ENCODE measurements around the gene AMACR. TPM values are rescaled to one million over a fixed set of nuclear protein-coding genes. Genes with fewer than 3 reads are reported as not detected.

AMACR gene
- total and polyA plus RNA-seq, 7 experiments from 2014 or later, result 2.7 to 12.0 (median 8.2) TPM

DNA sequence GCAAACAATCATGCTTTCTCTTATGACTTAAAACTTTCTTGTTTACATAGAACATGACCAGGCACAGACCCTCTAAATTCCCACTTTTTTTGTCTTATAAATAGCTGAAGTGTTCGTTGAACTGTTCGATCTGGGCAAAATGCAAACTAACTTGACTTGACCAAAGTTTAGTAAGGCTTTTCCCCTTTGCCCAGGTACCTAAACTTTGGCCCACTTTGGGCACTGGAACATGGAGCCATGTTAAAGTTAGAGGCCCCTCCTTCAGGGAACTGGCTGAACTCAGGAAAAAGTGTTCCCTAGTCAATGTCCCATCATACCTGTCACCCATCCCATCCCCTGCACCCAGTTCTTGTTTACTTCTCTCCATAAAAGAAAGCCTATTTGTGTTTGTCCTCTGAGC is 9.4 kb upstream of the AMACR start:
- H3K4me1 ChIP-seq (ENCODE audit: control insufficient read depth in 2 of 2, insufficient read depth in 2 of 2, low read length in 2 of 2), result peaks cover 0 to 5% of the 10 kb centered on the region in 2 donors
- no peak overlapping the region for H3K27ac Mint-ChIP-seq
- H3K9me3 Mint-ChIP-seq, result peaks cover 0 to 5% (median 0%) of the 10 kb centered on the region in 11 donors
- ATAC-seq, result no peak
- no peaks in the 10 kb centered on the region for H3K36me3 ChIP-seq (ENCODE audit: control insufficient read depth in 2 of 3, insufficient read depth in 3 of 3, low read length in 3 of 3)
- H3K36me3 Mint-ChIP-seq, result peaks cover 0 to 41% (median 12%) of the 10 kb centered on the region in 5 donors
- no peaks in the 10 kb centered on the region for H3K27me3 Mint-ChIP-seq
- peaks cover 11 to 20% (median 15%) of the 10 kb centered on the region in 7 donors for H3K4me1 Mint-ChIP-seq
- H3K4me3 Mint-ChIP-seq, result no peak overlapping the region
- intact Hi-C loops (cut with micrococcal nuclease), result no loop called here
- H3K9me3 ChIP-seq (ENCODE audit: control insufficient read depth in 2 of 3, low read length in 3 of 3), result no peaks in the 10 kb centered on the region
- no peak overlapping the region for H3K4me3 ChIP-seq (ENCODE audit: low read length)
- no peak overlapping the region for H3K27ac ChIP-seq (ENCODE audit: low read depth, low read length)
- DNase-seq, result no peak
- H3K27me3 ChIP-seq (ENCODE audit: control insufficient read depth in 2 of 2, insufficient read depth in 2 of 2, low read length in 2 of 2), result no peaks in the 10 kb centered on the region
- ChIA-PET CTCF (interaction anchor here (1.1 kb wide), 1 partner anchor 20 kb away, joined by 4 read pairs; no protein-coding TSS in a partner anchor), POLR2A (no interaction called here)

DNA sequence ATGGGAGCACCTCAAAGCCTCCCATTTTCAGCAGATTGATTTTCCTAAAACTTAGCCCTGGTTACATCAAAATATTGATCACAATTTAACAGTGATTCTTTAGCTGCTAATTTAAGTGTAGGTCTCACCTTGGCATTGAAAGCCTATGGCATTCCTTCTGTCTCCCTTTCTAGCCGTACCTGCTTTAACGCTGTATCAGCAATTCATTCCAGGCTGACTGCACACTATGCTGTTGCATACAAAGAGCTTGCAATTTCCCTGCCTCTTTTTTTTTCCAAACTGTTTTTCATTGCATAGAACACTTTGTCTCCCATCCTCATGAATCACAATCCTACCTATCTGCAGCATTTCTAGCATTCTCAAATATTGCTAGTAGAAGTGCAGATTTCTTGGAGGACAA is 8.9 kb upstream of the AMACR start:
- no peaks in the 10 kb centered on the region for H3K9me3 ChIP-seq (ENCODE audit: control insufficient read depth in 2 of 3, low read length in 3 of 3)
- Mint-ChIP-seq H3K27me3 (no peaks in the 10 kb centered on the region), H3K9me3 (peaks cover 0 to 5% (median 0%) of the 10 kb centered on the region in 11 donors), H3K36me3 (peaks cover 0 to 37% (median 10%) of the 10 kb centered on the region in 5 donors), H3K4me3 (no peak overlapping the region), H3K27ac (peak overlapping the region in 1 of 9 donors; percentile 18), H3K4me1 (peaks cover 6 to 15% (median 10%) of the 10 kb centered on the region in 7 donors)
- DNase-seq, result no peak
- ATAC-seq, result no peak
- H3K27me3 ChIP-seq (ENCODE audit: control insufficient read depth in 2 of 2, insufficient read depth in 2 of 2, low read length in 2 of 2), result no peaks in the 10 kb centered on the region
- intact Hi-C loops (cut with micrococcal nuclease), result no loop called here
- POLR2A ChIA-PET, result no interaction called here
- peaks cover 0 to under 1% of the 10 kb centered on the region in 2 donors for H3K4me1 ChIP-seq (ENCODE audit: control insufficient read depth in 2 of 2, insufficient read depth in 2 of 2, low read length in 2 of 2)
- CTCF ChIA-PET, result no interaction called here
- no peaks in the 10 kb centered on the region for H3K36me3 ChIP-seq (ENCODE audit: control insufficient read depth in 2 of 3, insufficient read depth in 3 of 3, low read length in 3 of 3)
- H3K27ac ChIP-seq (ENCODE audit: low read depth, low read length), result no peak overlapping the region
- no peak overlapping the region for H3K4me3 ChIP-seq (ENCODE audit: low read length)

DNA sequence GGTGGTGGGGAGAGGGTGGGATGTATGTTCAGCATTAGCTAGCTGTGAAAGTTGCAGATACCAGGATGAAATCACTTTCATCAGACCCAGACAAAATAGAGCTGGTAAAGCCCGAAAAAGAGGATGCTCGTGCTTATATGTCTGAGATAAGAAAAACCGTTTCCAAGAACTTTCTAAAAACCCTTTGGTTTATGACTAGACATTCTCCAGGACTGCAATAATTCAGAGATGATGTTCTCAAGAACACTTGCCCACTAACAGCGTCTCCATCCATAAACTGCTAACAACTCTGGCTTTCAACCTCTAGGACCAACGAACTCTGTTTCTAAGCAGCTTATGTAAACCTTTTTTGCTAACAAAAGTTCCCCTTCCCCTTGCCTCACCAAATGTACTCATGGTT is 8.4 kb upstream of the AMACR start:
- Mint-ChIP-seq H3K36me3 (peaks cover 0 to 37% (median 10%) of the 10 kb centered on the region in 5 donors), H3K27me3 (no peaks in the 10 kb centered on the region), H3K4me1 (peaks cover under 1 to 10% (median 4%) of the 10 kb centered on the region in 7 donors), H3K27ac (no peak overlapping the region), H3K9me3 (peaks cover 0 to 5% (median 0%) of the 10 kb centered on the region in 11 donors), H3K4me3 (no peak overlapping the region)
- Histone ChIP-seq H3K36me3 (ENCODE audit: control insufficient read depth in 2 of 3, insufficient read depth in 3 of 3, low read length in 3 of 3) (no peaks in the 10 kb centered on the region), H3K4me1 (ENCODE audit: control insufficient read depth in 2 of 2, insufficient read depth in 2 of 2, low read length in 2 of 2) (no peaks in the 10 kb centered on the region), H3K4me3 (ENCODE audit: low read length) (no peak overlapping the region), H3K9me3 (ENCODE audit: control insufficient read depth in 2 of 3, low read length in 3 of 3) (no peaks in the 10 kb centered on the region), H3K27ac (ENCODE audit: low read depth, low read length) (no peak overlapping the region), H3K27me3 (ENCODE audit: control insufficient read depth in 2 of 2, insufficient read depth in 2 of 2, low read length in 2 of 2) (no peaks in the 10 kb centered on the region)
- DNase-seq (no peak), ATAC-seq (no peak)
- CTCF ChIA-PET, result no interaction called here
- intact Hi-C loops (cut with micrococcal nuclease), result no loop called here
- POLR2A ChIA-PET, result no interaction called here

DNA sequence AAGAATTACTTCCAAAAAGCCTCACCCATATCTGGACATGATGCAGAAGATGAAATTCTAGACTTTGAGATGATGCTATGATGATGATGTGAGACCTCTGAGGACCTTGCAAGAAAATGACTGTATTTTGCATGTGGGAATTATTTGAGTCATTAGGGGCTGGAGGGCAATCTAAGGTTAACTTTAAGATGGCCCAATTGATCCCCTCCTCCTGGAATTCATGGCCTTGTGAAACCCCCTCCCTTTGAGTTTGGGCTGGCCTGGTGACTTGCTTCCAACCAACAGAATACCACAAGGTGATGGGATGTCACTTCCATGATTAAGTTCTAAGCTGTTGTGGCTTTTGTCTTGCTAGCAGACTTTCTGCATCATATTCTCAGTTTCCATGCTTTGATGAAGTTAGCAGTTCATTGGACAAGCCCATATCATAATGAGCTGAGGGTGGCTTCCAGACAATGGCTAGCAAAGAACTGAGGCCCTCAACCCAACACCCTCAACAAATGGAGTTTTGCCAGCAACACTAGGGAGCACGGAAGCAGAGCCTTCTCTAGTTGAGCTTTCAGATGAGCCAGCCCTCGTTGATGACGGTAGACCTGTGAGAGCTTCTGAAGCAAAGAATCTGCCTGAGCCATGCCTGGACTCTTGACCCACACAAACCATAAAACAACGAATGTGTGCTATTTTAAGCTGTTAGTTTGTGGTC is 7.4 kb upstream of the AMACR start:
- ATAC-seq (no peak), DNase-seq (no peak)
- H3K36me3 Mint-ChIP-seq, result peaks cover 0 to 28% (median 8%) of the 10 kb centered on the region in 5 donors
- intact Hi-C loops (cut with micrococcal nuclease), result no loop called here
- H3K27ac ChIP-seq (ENCODE audit: low read depth, low read length), result no peak overlapping the region
- H3K27me3 Mint-ChIP-seq, result no peaks in the 10 kb centered on the region
- H3K9me3 Mint-ChIP-seq, result peaks cover 0 to 5% (median 0%) of the 10 kb centered on the region in 11 donors
- H3K4me1 Mint-ChIP-seq, result peaks cover 0 to 5% (median 0%) of the 10 kb centered on the region in 7 donors
- ChIA-PET POLR2A (no interaction called here), CTCF (no interaction called here)
- no peak overlapping the region for H3K4me3 Mint-ChIP-seq
- no peaks in the 10 kb centered on the region for H3K4me1 ChIP-seq (ENCODE audit: control insufficient read depth in 2 of 2, insufficient read depth in 2 of 2, low read length in 2 of 2)
- no peaks in the 10 kb centered on the region for H3K27me3 ChIP-seq (ENCODE audit: control insufficient read depth in 2 of 2, insufficient read depth in 2 of 2, low read length in 2 of 2)
- H3K27ac Mint-ChIP-seq, result no peak overlapping the region
- no peaks in the 10 kb centered on the region for H3K36me3 ChIP-seq (ENCODE audit: control insufficient read depth in 2 of 3, insufficient read depth in 3 of 3, low read length in 3 of 3)
- no peak overlapping the region for H3K4me3 ChIP-seq (ENCODE audit: low read length)
- H3K9me3 ChIP-seq (ENCODE audit: control insufficient read depth in 2 of 3, low read length in 3 of 3), result no peaks in the 10 kb centered on the region

DNA sequence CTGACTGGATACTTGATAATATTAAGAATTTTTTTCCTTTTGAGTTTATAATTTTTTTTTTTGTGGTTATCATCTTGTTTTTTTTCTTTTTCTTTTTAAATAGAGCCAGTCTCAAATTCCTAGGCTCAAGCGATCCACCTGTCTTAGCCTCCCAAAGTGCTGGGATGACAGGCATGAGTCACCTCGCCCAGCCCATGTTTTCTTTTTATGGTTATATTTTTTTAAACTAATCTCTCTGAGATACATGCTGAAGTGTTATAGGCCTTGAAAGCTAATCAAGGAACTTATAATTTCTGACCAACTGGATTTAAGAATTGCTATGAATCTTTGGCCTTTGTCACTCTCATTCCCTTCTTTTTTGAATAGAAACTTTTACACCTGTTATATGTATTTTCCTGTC is 6.8 kb upstream of the AMACR start:
- H3K27ac ChIP-seq (ENCODE audit: low read depth, low read length), result no peak overlapping the region
- H3K4me3 ChIP-seq (ENCODE audit: low read length), result no peak overlapping the region
- ChIA-PET CTCF (no interaction called here), POLR2A (no interaction called here)
- intact Hi-C loops (cut with micrococcal nuclease), result no loop called here
- DNase-seq (no peak), ATAC-seq (no peak)
- H3K4me1 Mint-ChIP-seq, result peaks cover 0 to 6% (median under 1%) of the 10 kb centered on the region in 7 donors
- H3K27ac Mint-ChIP-seq, result no peak overlapping the region
- H3K27me3 ChIP-seq (ENCODE audit: control insufficient read depth in 2 of 2, insufficient read depth in 2 of 2, low read length in 2 of 2), result no peaks in the 10 kb centered on the region
- H3K9me3 Mint-ChIP-seq, result peaks cover 0 to 5% (median 0%) of the 10 kb centered on the region in 11 donors
- H3K36me3 ChIP-seq (ENCODE audit: control insufficient read depth in 2 of 3, insufficient read depth in 3 of 3, low read length in 3 of 3), result no peaks in the 10 kb centered on the region
- H3K27me3 Mint-ChIP-seq, result no peaks in the 10 kb centered on the region
- no peak overlapping the region for H3K4me3 Mint-ChIP-seq
- no peaks in the 10 kb centered on the region for H3K4me1 ChIP-seq (ENCODE audit: control insufficient read depth in 2 of 2, insufficient read depth in 2 of 2, low read length in 2 of 2)
- no peaks in the 10 kb centered on the region for H3K9me3 ChIP-seq (ENCODE audit: control insufficient read depth in 2 of 3, low read length in 3 of 3)
- H3K36me3 Mint-ChIP-seq, result peaks cover 0 to 21% (median 5%) of the 10 kb centered on the region in 5 donors

DNA sequence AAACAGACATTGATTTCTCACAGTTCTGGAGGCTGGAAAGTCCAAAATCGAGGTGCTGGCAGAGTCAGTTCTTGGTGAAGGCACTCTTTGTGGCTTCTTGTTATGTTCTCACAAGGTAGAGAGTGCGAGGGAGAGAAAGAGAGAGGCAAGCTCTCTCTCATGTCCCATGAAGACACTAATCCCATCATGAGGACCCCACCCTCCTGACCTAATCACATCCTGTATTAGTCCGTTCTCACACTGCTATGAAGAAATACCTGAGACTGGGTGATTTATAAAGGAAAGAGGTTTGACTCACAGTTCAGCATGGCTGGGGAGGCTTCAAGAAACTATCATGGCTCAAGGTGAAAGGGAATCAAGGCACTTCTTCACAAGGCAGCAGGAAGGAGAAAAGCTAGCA is 5.7 kb upstream of the AMACR start:
- H3K27me3 Mint-ChIP-seq, result no peaks in the 10 kb centered on the region
- H3K9me3 Mint-ChIP-seq, result peaks cover 0 to 5% (median 0%) of the 10 kb centered on the region in 11 donors
- H3K27ac Mint-ChIP-seq, result no peak overlapping the region
- H3K36me3 ChIP-seq (ENCODE audit: control insufficient read depth in 2 of 3, insufficient read depth in 3 of 3, low read length in 3 of 3), result no peaks in the 10 kb centered on the region
- H3K4me1 Mint-ChIP-seq, result peaks cover 10 to 12% (median 11%) of the 10 kb centered on the region in 7 donors
- no peak for DNase-seq
- no peak for ATAC-seq
- H3K9me3 ChIP-seq (ENCODE audit: control insufficient read depth in 2 of 3, low read length in 3 of 3), result no peaks in the 10 kb centered on the region
- H3K4me3 ChIP-seq (ENCODE audit: low read length), result no peak overlapping the region
- intact Hi-C loops (cut with micrococcal nuclease), result no loop called here
- no peak overlapping the region for H3K27ac ChIP-seq (ENCODE audit: low read depth, low read length)
- no peak overlapping the region for H3K4me3 Mint-ChIP-seq
- POLR2A ChIA-PET, result no interaction called here
- CTCF ChIA-PET, result interaction anchor here (1.3 kb wide), 1 partner anchor 18 kb away, joined by 4 read pairs; no protein-coding TSS in a partner anchor
- H3K4me1 ChIP-seq (ENCODE audit: control insufficient read depth in 2 of 2, insufficient read depth in 2 of 2, low read length in 2 of 2), result peaks cover 0 to 7% of the 10 kb centered on the region in 2 donors
- H3K36me3 Mint-ChIP-seq, result peaks cover 0 to 16% (median 4%) of the 10 kb centered on the region in 5 donors
- no peaks in the 10 kb centered on the region for H3K27me3 ChIP-seq (ENCODE audit: control insufficient read depth in 2 of 2, insufficient read depth in 2 of 2, low read length in 2 of 2)

DNA sequence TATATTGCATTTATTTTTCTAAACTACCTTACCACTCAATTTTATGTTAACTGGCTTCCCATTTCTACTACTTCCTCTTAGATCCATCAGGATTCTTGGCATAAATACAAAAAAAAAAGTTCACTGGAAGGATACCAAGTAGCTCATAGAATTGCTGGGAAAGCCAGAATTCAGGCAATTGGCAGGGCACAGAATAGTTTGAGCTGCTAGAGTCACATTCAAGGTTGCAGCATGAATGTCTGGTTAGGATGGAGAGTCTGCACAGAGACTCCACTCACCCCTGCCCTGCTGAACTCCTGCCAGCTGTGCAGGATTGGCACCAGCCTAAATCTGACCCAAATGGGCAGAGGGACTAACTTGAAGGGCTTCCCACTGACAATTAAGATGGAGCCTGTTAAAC is 4.9 kb upstream of the AMACR start:
- Mint-ChIP-seq H3K9me3 (peaks cover 0 to 5% (median 0%) of the 10 kb centered on the region in 11 donors), H3K4me1 (peaks cover 13 to 16% (median 15%) of the 10 kb centered on the region in 7 donors), H3K27ac (no peak overlapping the region), H3K27me3 (no peaks in the 10 kb centered on the region), H3K4me3 (no peak overlapping the region), H3K36me3 (peaks cover 0 to 13% (median 4%) of the 10 kb centered on the region in 5 donors)
- no peak for DNase-seq
- intact Hi-C loops (cut with micrococcal nuclease), result no loop called here
- peaks cover 0 to 8% of the 10 kb centered on the region in 2 donors for H3K4me1 ChIP-seq (ENCODE audit: control insufficient read depth in 2 of 2, insufficient read depth in 2 of 2, low read length in 2 of 2)
- POLR2A ChIA-PET, result no interaction called here
- no peaks in the 10 kb centered on the region for H3K27me3 ChIP-seq (ENCODE audit: control insufficient read depth in 2 of 2, insufficient read depth in 2 of 2, low read length in 2 of 2)
- H3K36me3 ChIP-seq (ENCODE audit: control insufficient read depth in 2 of 3, insufficient read depth in 3 of 3, low read length in 3 of 3), result no peaks in the 10 kb centered on the region
- CTCF ChIA-PET, result interaction anchor here (1.3 kb wide), 1 partner anchor 17 kb away, joined by 4 read pairs; no protein-coding TSS in a partner anchor
- H3K4me3 ChIP-seq (ENCODE audit: low read length), result no peak overlapping the region
- no peaks in the 10 kb centered on the region for H3K9me3 ChIP-seq (ENCODE audit: control insufficient read depth in 2 of 3, low read length in 3 of 3)
- ATAC-seq, result no peak
- no peak overlapping the region for H3K27ac ChIP-seq (ENCODE audit: low read depth, low read length)
